ENCODE results near the gene CFAP46.

CFAP46 gene

DNA sequence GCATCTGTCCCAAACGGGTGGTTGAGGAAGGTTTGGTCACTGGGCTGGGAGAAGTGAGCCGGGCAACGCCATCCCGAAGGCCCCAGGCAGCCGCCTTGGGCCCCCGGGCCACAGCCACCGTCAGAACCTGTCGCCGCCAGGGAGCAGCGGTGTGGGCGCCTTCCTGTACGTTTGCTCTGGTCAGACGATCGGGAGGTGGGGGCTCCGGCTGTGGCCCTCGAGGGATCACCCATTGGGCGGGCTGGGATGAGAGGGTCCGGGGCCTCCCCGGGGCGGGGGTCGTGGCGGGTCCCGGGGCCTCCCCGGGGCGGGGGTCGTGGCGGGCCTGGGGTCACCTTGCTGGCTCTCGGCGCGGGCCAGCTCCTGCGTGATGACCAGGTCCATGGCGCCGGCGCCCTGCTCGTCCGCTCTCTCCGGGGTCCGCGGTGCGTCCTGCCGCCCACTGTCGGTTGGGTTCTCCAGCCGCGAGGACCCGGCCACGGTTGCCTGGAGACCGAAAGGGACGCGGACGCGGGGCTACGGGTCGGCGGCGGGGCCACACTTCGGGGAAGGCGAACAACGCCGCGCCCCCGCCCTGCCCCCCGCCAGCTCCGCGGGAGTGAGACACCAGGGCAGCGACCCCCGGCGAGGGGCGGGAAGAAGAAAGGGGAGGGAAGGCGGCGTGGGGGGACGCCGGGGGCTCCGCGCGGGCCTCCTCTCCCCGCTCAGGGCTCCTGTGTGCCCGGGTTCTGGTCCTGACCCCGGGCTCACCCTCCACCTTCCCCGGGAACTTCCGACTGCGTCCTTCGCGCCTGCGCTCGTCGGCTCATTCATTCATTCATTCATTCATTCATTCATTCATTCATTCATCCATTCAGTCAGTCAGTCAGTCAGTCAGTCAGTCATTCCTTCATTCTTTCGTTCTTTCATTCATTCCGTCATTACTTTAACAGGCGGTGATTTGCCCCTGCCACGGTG, at the start of gene CFAP46:
Gene CFAP46 (minus strand): TSS at position 470 of the 957 bp plus-strand sequence. CDS start 86 bp downstream, at position 384.
- no peak for DNase-seq

DNA sequence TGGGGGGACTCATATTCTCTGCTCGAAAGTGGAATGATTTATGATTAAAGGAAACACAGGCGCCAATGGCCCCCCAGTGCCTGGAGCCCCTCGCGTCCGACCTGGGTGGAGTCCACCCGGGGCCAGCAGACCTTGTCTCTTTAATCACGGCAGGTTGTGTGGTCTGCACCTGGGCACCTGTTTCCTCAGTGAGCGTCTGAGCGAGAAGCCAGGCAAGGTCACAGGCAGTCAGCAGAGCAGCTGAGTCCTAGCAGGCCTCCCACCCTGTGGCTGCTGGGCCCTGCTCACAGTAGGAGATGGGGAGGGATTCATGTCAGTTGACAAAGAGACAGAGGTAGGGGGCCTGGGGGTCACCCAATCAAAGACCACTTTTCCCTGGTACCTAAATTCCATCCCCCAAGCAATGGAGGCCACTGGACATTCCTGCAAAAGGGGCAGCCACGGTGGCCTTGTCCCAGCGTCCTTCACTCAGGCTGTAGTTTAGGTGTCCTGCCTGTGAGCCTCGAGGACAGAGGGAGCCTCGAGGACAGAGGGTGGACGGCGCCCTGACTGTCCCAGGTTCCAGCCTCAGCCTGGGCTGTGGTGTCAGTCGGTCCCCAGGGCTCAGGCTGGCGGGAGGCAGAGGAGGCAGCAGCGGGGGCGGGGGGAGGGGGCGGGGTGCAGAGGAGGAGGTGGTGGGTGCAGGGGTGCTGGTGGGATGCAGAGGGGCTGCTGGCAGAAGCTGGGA, 49.5 kb upstream of the CFAP46 start:
- DNase-seq = no peak

DNA sequence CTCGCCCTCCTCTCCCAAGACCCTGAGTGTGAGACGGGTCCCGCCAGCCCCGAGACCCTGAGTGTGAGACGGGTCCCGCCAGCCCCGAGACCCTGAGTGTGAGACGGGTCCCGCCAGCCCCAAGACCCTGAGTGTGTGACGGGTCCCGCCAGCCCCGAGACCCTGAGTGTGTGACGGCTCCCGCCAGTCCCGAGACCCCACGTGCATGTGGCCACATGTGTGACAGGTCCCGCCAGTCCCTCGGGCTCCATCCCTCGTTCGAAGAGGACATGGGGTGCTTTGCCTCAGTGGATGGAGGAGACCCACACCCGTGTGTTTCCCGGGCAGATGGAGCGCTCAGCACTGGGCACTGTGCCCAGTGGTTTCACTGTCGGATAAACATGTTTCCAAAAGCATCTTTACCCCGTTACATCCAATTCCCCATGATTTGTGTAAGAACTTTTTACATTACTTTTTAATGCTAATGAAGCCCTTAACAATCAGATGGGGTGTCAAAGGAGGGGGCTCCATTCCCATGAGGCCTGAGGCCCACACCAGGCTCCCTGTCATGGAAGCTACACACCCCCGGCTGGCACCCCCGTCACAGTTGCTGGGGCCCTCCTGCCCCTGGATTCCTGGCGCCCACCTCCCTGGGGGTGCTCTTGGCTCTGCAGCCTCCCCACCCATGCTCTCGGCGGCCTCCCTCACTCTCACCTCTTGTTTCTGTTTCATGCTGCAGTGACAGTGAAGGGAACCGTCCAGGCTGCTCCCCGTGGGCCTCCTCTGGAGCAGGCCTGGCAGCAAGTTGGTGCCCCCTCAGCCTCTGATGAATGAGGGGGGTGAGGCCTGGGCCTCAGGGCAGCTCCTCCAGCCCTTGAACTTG, 48.5 kb upstream of the CFAP46 start:
- DNase-seq = no peak

DNA sequence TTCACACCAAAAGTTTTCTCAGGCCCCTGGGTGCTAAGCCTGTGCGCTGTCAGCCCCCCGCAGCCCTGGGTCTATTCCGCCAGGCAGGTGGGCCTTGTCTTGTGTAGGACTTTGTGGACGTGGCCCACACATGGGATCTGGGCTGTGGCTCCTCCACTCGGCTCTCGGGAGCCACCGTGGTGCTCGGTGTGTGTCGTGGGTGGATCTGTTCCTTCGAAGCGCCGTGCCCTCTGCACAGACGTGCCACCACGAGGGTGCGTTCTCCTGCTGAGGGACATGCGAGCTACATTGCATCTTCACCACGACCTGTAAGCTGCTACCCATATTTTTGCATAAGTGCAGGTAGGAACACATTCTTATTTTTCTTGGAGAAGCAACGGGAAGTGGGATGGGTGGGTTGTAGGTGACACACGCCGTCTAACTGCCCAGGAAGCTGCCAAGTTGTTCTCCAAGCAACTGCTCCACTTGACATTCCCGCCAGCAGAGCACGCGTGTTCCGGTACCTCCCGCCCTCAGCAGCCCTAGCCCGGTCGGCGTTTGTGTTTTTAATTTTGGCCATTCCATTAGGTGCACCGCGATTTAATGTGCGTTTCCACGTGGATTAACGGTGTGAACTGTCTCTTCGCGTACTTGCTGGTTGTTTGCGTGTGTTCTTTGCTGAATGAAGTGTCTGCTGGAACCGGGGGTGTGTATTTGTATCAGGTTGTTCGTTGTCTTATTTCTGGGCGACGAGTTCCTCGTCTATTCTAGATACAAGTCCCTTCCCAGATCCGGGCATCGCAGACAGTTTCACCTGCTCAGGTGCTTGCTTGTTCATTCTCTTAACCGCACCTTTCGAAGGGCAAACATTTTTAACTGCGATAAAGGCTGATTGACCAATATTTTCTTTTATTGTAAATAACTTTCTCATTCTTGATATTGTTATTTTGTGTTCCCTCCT, 47.4 kb upstream of the CFAP46 start:
- no peak for DNase-seq

DNA sequence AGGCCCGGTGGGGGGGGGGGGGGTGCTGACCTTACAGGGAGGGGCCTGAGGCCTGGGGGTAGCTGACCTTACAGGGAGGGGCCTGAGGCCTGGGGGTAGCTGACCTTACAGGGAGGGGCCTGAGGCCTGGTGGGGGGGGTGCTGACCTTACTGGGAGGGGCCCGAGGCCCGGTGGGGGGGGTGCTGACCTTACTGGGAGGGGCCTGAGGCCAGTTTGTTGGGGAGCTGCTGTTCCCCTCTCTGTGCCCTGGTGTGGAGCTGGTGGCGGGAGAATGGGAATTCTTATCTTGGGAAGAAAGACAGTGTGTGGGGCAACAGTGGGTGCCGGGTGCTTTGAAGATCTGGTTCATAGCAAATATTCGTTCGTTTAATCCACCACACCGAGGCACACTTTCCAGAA, 46.6 kb upstream of the CFAP46 start:
- DNase-seq = no peak

DNA sequence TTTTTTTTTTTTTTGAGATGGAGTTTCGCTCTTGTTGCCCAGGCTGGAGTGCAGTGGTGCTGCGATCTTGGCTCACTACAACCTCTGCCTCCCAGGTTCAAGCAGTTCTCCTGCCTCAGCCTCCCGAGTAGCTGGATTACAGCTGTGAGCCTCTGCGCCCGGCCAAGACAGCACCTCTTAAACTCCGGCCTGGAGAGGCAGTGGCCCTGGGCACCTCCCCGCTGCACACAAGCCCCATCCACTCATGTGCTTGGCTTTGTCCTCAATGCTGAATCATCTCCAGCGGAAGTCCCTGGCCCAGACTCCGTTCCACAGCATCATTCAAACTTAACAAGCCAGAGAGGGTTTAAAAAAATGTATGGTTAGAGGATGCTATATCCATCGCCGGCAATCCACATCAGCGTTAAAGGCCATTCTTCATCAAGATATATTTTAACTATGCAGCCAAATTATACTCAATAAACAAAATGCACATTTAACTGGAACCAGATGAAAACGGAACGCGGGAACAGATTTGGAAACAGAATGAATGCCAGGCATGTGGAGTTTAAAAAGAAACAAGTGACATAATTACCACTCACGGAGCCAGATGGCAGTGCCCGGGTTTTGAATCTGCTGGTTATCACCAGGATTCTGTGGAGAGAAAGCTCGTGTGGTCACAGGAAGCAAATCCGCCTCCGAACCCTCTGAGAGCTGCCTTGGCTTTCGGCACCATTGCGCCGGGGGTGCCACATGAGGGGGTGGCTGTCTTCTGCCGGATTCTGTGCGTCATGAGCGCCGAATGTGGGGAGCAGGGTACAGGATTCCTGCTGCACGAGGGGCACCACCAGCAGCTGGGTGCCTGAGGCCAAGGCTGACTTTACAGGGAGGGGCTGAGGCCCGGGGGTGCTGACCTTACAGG, 45.6 kb upstream of the CFAP46 start:
- no peak for DNase-seq

DNA sequence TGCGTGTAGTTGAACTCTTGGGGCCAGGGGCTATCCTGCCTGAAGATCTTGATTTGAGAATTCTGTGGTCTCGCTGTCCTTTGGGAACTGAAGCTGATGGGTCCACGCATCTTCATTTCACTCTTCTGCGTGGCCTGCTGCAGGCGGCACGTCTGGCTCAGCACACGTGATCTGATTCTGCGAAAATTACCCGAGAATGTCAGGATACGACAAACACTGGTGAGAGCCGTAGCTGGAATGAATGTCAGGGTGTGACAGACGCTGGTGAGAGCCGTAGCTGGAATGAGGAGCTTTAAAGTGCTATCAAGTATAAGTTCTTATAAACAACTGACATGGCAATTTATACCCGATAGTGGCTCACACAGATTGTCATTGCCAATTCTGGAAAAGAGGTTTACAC, 44.6 kb upstream of the CFAP46 start:
- DNase-seq = no peak

DNA sequence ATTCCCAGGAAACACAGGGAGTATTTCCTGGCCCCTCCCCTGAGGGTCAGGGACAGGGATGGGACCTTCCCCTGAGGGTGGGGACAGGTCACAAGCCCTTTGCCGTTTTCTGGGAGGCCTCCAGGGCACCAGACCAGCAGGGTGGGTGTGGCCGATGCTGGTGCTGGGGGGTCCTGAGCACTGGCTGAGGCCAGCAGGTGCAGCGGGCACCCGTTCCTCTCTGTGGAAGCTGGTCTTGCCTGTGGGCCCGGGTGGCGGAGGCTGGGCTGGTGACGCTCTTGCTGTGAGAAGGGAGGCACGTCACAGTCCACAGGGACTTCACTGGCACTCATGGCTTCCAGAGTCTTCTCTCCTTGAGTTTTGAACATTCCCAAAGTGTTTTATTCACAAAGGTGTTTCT, 44.2 kb upstream of the CFAP46 start:
- DNase-seq = no peak

DNA sequence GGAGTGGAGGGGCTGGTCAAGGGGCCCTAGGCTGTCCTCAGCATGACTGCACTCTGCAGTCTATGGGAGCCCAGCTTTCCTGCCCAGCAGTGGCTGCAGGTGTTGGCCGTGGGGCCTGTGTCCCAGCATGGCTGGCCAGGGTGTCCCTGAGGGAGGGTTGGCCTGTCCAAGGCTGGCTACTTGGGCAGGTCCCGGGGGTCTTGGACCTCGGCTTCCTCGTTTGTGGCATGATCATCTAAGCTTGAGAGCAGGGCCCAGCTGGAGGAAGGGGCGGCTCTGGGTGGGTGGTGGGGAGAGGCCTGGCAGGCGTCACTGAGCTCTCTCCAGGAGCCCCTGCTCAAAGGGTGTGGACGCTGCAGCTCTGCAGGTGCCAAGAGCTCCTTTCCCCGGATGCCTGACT, 43.7 kb upstream of the CFAP46 start:
- DNase-seq = no peak

DNA sequence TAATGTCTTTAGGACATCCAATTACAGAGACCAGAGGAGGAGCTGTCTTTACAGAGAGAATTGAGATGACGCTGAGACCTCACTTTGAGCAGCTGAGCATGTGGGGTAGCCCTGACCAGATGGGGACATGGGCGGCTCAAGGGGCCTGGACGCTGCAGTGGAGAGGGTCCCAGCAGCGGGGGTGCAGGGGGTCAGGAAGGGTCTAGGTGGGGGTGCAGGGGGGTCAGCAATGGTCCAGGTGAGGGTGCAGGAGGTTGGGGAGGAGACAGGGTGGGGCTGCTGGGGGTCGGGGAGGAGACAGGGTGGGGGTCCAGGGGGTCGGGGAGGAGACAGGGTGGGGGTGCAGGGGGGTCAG, 43.2 kb upstream of the CFAP46 start:
- DNase-seq = no peak

DNA sequence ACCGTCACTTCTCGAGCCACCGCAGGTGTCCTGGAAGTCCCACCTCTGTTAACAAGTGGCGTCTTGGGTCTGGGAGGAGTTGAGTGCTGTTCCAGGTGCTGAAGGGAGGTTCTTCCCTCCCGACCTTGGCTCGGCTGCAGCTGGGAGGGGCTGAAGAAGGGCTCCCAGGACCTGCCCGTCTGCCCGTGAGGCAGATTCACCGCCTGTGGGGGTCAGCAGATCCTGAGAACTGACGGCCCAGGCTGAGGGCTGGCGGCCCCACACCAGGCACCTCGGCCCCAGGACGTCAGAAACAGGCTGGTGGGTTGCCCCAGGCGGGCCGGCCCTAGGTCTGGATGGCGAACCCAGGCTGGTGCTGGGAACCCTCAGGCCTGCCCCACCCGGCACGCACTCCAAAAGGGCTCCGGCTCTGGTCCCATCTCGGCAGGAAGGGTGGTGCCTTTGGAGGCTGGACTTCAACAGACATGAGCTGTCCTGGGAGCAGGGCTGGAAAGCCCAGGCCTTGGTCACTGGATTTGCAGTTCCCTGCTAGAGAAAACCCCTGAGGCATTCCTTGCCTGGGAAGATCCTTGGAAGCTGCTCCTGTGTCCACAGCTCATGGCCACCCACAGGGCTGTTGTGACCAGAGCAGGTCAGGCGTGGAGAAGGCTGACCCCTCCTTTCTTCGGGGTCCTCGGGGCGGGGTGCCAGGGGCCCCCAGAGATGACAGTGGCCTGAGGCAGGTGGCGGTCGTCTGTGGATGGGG, 42.6 kb upstream of the CFAP46 start:
- DNase-seq = no peak

DNA sequence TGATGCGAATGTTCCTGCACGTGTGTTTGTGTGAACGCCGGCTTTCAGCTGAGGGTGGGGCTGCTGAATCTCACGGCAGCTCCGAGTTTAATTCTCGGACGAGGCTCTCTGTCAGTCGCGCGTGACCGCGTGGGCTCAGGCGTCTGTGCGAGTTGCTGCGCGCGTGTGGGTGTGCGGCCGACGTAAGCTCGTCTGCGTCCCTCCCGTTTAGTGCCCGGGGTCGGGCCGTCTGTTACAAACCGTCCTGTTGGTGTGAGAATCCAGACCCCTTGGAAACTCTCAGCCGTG, 41.6 kb upstream of the CFAP46 start:
- DNase-seq = no peak

DNA sequence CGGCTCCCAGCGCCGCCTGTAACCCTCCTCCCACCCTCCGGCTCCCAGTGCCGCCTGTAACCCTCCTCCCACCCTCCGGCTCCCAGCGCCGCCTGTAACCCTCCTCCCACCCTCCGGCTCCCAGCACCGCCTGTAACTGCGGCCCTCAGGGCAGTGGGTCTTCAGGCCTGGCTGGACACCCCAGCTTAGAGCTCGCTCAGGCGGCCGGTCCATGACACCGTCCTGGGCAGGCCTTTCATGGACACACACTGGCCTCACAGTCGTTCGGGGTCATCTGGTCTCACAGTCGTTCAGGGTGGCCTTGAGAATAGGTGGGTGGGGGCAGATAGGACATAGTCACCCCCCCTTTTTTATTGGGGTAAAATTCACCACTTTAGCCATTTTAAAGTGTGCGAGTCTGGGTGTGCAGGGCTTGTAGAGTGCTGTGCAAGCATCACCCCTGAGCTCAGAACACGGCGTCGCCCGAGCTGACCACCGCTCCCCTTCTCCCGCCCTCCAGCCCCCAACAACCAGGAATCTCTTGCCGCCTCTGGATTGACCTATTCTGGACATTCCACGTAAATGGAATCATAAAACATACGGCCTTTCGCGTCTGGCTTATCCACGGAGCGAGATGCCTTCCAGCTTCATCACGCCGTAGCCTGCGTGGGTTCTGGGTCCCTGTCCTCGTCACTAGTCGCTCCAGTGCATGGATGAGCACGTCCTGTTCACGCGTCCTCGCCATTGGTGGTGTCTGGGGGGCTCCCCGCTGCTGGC, 41.1 kb upstream of the CFAP46 start:
- no peak for DNase-seq

DNA sequence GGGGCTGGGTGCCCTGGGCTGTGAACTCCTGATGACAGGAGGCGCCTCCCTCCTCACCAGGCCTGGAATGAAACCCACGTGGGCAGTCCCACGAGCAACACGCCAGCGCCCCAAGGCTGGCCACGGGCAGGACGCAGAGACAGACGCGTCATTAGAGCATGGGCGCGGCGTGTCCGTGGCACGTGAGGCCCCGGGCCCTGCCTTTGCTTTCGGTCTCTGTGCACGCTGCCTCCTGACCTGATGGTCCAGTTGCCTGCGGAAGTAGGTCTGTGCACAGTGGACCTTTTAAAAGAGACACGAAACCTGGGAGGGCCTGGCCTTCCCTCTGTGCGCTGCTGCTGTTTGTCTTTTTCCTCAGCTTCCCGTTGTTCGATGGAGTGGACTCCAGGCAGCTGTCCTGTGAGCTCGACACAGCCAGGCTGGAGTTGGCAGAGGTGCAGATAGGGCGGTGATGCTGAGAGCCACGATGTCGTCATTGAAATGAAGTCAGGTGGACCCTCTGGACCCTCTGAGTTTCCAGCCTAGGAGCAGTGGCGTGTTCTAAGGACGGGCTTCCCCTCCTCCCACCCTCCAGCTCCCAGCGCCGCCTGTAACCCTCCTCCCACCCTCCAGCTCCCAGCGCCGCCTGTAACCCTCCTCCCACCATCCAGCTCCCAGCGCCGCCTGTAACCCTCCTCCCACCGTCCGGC, 40.1 kb upstream of the CFAP46 start:
- no peak for DNase-seq

DNA sequence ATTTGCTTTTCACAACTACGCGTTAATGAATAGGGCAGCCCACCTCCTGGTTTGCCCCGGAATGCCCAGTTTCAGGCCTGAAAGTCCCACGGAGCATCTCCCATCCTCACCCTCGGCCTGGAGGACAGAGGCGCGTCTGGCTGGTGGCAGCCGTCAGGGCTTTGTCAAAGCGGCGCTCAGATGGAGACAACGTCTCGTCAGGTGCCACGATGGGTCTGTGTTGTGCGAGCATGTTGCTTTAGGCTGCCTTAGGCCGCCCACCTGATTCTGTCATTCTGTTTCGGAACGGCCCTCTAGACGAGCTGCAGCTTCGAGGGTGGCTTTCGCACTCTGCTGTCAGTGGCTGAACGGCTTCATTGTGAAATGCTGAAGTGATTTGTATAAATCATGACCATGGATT, 39.4 kb upstream of the CFAP46 start:
- no peak for DNase-seq

DNA sequence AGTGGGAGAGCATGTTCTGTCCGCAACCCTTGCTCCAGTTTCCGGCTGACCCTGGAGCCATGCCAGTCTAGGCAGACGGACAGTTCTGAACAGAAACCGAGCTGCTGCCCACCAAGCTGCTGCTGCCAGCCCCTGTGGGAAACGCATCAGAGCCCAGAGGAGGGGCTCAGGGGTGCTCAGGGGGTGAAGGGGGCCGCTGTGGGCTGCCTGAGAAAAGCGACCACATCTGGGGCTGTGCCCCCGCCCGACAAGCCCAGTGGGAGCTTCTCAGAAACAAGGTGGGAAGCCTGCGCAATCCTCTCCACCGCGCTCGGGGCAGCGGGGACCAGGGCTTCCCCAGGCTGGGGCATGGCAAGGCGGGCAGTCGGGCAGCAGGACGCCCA, 38.8 kb upstream of the CFAP46 start:
- no peak for DNase-seq

DNA sequence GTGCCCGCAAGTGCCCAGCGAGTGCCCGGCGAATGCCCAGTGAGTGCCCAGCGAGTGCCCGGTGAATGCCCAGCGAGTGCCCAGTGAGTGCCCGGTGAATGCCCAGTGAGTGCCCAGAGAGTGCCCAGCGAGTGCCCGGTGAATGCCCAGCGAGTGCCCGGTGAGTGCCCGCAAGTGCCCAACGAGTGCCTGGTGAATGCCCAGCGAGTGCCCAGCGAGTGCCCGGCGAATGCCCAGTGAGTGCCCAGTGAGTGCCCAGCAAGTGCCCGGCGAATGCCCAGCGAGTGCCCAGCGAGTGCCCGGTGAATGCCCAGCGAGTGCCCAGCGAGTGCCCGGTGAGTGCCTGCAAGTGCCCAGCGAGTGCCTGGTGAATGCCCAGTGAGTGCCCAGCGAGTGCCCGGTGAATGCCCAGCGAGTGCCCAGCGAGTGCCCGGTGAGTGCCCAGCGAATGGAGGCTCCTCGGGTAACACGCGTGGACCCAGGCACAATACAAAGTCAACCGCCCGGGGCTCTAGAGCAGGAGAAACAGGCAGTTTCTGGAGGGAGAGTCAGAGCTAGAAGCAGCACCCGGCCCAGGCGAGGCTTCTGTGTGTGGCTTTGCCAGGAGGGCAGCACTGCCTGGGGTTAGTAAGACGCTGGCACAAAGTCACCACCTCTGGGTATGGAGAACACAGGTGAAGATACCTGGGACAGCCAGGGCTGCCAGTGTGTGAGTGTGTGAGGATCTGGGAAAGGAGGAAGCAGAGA, 38.2 kb upstream of the CFAP46 start:
- DNase-seq = no peak

All from NCI-H774 (cell line).